Parathyroid adenoma (tissue), 2 donors: ENCODE results near the gene MRTO4.

Source experiments
- H2AFZ ChIP-seq: fragments of 300-600 bp; sonication (generic); one replicate; pipeline ENCODE4 v1.7.0; 2017; ENCODE audit warnings: antibody characterized with exemption, mild to moderate bottlenecking
- H3K27ac ChIP-seq: fragments of 300-600 bp; sonication (generic); one replicate; pipeline ENCODE4 v1.7.0; 2017
- H3K27me3 ChIP-seq: fragments of 300-600 bp; sonication (generic); one replicate; pipeline ENCODE4 v1.7.0; 2017; ENCODE audit warnings: low read length; ENCODE audit not compliant: control insufficient read depth, insufficient read depth
- H3K36me3 ChIP-seq: fragments of 300-600 bp; sonication (generic); one replicate; pipeline ENCODE4 v1.7.0; 2017; ENCODE audit warnings: low read length; ENCODE audit not compliant: control insufficient read depth, insufficient read depth
- H3K4me1 ChIP-seq: fragments of 300-600 bp; sonication (generic); one replicate; pipeline ENCODE4 v1.7.0; 2017; ENCODE audit warnings: control low read depth
- H3K4me2 ChIP-seq: fragments of 300-600 bp; sonication (generic); one replicate; pipeline ENCODE4 v1.7.0; 2017; ENCODE audit warnings: low read length
- H3K4me3 ChIP-seq: fragments of 300-600 bp; sonication (generic); one replicate; pipeline ENCODE4 v1.7.0; 2017; ENCODE audit warnings: low read depth, low read length
- H3K79me2 ChIP-seq: fragments of 300-600 bp; sonication (generic); one replicate; pipeline ENCODE4 v1.7.0; 2017; ENCODE audit warnings: control low read depth
- H3K9ac ChIP-seq: fragments of 300-600 bp; sonication (generic); one replicate; pipeline ENCODE4 v1.7.0; 2017; ENCODE audit warnings: mild to moderate bottlenecking
- H3K9me3 ChIP-seq: fragments of 300-600 bp; sonication (generic); one replicate; pipeline ENCODE4 v1.7.0; 2017; ENCODE audit warnings: low read length; ENCODE audit not compliant: control insufficient read depth
- TF ChIP-seq, protein P1 (sequence below): fragments of 300-600 bp; sonication (generic); IDR thresholded peaks from one replicate; pipeline ENCODE4 v1.7.0; 2017; ENCODE audit warnings: antibody characterized with exemption, mild to moderate bottlenecking
- donor health status: primary hyperparathyroidism.

MRTO4 gene

DNA sequence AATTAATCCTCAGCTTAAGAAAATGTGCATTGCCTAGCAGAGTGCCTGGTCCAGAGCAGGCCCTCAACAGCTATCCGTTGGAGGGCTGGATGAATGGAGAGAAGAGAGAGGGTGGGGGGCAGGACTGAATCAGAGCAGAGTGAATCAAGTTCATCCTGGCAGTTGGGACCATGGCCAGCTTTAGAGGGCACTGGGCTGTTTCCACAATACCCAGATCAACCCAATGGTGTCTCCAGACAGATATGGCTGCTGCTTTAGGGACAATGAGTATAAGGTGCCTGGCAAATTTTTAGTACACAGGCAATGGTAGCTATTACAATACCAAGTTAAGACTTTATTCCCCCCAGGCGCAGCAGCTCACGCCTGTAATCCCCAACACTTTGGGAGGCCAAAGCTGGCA is 17.4 kb upstream of the MRTO4 start:
- no peaks in the 10 kb centered on the region for H3K4me1 ChIP-seq
- H3K36me3 ChIP-seq, result no peaks in the 10 kb centered on the region
- H3K4me3 ChIP-seq, result no peak overlapping the region
- no peak overlapping the region for H3K27ac ChIP-seq
- TF ChIP-seq, protein P1, sequence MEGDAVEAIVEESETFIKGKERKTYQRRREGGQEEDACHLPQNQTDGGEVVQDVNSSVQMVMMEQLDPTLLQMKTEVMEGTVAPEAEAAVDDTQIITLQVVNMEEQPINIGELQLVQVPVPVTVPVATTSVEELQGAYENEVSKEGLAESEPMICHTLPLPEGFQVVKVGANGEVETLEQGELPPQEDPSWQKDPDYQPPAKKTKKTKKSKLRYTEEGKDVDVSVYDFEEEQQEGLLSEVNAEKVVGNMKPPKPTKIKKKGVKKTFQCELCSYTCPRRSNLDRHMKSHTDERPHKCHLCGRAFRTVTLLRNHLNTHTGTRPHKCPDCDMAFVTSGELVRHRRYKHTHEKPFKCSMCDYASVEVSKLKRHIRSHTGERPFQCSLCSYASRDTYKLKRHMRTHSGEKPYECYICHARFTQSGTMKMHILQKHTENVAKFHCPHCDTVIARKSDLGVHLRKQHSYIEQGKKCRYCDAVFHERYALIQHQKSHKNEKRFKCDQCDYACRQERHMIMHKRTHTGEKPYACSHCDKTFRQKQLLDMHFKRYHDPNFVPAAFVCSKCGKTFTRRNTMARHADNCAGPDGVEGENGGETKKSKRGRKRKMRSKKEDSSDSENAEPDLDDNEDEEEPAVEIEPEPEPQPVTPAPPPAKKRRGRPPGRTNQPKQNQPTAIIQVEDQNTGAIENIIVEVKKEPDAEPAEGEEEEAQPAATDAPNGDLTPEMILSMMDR, result no peak
- H3K9me3 ChIP-seq, result no peaks in the 10 kb centered on the region
- H3K9ac ChIP-seq, result no peak overlapping the region
- H3K79me2 ChIP-seq, result no peaks in the 10 kb centered on the region
- no peaks in the 10 kb centered on the region for H3K27me3 ChIP-seq
- H3K4me2 ChIP-seq, result no peak overlapping the region
- H2AFZ ChIP-seq, result no peak overlapping the region

DNA sequence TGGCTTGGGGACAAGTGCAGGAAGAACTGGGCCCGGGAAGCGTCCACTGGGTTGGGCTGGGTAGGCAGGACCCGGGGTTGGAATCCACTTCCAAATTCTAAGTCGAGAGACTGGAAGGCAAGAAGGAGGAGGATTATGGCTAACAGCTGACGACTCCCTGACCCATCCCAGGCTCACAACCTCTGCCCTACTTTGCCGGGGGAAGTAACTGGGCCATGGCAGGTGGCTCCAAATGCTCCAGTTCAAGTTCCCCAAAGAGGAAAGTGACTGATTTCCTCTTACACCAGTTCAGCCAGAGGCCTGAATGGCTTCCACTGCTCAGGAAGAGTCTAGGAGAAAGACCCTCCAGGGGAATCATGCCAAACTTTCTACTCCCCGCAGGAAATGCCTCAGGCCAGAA is 11.7 kb upstream of the MRTO4 start:
- H3K9me3 ChIP-seq, result no peaks in the 10 kb centered on the region
- H3K4me2 ChIP-seq, result no peak overlapping the region
- H3K9ac ChIP-seq, result no peak overlapping the region
- no peaks in the 10 kb centered on the region for H3K79me2 ChIP-seq
- TF ChIP-seq, protein P1, result no peak
- H3K4me3 ChIP-seq, result no peak overlapping the region
- H3K4me1 ChIP-seq, result no peaks in the 10 kb centered on the region
- H3K36me3 ChIP-seq, result no peaks in the 10 kb centered on the region
- no peak overlapping the region for H2AFZ ChIP-seq
- H3K27ac ChIP-seq, result no peak overlapping the region
- no peaks in the 10 kb centered on the region for H3K27me3 ChIP-seq

DNA sequence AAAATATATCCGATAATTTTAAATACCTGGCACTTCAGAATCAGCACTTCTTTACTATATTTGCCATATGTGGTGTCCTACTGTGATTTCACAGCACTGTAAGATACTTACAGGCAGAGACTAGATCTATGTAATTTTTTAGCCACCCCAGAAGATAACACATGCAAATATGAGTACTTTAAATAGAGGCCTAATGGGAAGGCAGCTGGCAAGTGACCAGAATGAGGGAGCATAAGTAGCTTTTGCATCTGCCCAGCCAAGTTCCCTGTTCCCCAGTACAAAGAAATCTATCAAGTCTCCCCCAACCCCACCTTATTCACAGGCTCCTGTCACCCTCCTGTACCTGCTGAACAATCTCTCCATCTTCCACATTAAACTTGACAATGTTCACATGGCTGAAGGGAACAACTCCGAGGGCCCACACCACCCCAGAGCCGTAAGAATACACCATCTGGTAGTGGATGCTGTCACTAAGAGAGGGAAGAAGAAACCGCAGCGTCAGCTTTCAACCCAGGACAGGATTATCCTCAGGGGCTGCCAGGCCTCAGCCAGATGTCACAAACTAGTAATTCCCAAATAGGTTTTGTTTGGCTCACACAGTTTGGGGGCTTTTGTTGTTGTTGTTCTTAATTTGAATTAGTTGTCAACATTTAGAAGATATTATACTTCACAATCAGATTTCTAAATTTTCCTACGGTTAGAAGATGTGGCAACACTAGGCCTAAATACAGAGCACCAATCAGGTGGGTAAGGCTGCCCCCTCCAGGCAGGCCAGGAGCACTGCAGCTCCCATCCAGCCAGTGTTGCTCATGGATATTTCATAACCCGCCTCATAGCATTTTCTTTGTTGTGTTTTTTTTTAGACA is 10.7 kb upstream of the MRTO4 start:
- no peak overlapping the region for H3K4me3 ChIP-seq
- no peaks in the 10 kb centered on the region for H3K27me3 ChIP-seq
- no peak overlapping the region for H3K4me2 ChIP-seq
- no peaks in the 10 kb centered on the region for H3K79me2 ChIP-seq
- no peaks in the 10 kb centered on the region for H3K9me3 ChIP-seq
- no peaks in the 10 kb centered on the region for H3K36me3 ChIP-seq
- H3K27ac ChIP-seq, result no peak overlapping the region
- no peak overlapping the region for H2AFZ ChIP-seq
- TF ChIP-seq, protein P1, result peak; percentile 82
- no peak overlapping the region for H3K9ac ChIP-seq
- no peaks in the 10 kb centered on the region for H3K4me1 ChIP-seq

DNA sequence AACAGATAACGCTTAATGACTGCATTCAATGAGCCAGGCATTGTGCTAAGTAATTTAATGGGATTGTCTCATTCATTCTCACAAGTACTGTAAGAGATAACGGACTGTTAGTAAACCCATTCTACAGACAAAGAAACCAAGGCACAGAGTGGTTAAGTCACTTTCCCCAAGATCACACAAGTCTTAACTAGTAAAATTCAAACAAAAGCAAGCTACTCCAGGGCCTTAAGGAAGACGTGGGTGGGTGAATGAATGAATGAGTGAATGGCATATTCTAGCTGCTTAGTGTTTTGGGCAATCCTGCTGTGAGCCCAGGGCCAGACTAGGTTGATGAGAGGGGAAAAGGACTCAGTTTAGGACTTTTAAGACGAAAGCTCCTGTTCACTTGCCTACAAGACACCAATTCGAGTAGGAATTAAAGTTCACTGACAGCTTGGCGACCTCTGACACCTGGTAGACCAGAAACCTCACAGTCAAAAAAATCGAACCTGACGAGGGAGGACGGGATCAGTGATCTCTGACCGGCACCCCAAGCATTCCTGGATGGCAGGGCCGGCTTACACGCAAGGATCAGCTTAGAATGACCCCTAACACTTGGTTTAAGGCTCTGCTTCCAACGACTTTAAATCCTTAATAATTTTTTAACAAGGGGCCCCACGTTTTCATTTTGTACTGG is 838 bp upstream of the MRTO4 start:
- TF ChIP-seq, protein P1, result no peak
- H3K9ac ChIP-seq, result peak overlapping the region; percentile 12
- H3K4me3 ChIP-seq, result peak overlapping the region; percentile 76

More for the DNA sequence above, 838 bp upstream of the MRTO4 start:
- H3K9me3 ChIP-seq, result no peaks in the 10 kb centered on the region
- no peaks in the 10 kb centered on the region for H3K27me3 ChIP-seq
- H3K27ac ChIP-seq, result peak overlapping the region; percentile 88
- peaks cover 9% of the 10 kb centered on the region for H3K4me1 ChIP-seq
- no peaks in the 10 kb centered on the region for H3K36me3 ChIP-seq
- peak overlapping the region; percentile 94 for H2AFZ ChIP-seq
- H3K4me2 ChIP-seq, result peak overlapping the region; percentile 59
- peaks cover 15% of the 10 kb centered on the region for H3K79me2 ChIP-seq
